ENCODE measurements around the gene ZNF500. TPM values are rescaled to one million over a fixed set of nuclear protein-coding genes. Genes with fewer than 3 reads are reported as not detected.

Gene ZNF500
- total RNA-seq, 1 donor from 2014 or later: 5.4 TPM

GRCh38 chr16:4718466-4718865, 48.5 kb downstream of the ZNF500 start:
- Histone ChIP-seq H3K4me1 (no peaks in the 10 kb centered on the region), H3K9me3 (replicated peaks) (no peaks in the 10 kb centered on the region), H3K27ac (replicated peaks) (no peak overlapping the region), H3K27me3 (ENCODE audit: low read depth) (no peaks in the 10 kb centered on the region), H3K4me3 (no peak overlapping the region), H3K36me3 (peaks cover 49% of the 10 kb centered on the region)
- DNase-seq: no peak
- TF ChIP-seq CTCF (IDR thresholded peaks at IDR 0.05; ENCODE audit: borderline replicate concordance): no peak
- intact Hi-C loops (cut with micrococcal nuclease): no loop called here

GRCh38 chr16:4714996-4715395, 52.0 kb downstream of the ZNF500 start:
- TF ChIP-seq CTCF (IDR thresholded peaks at IDR 0.05; ENCODE audit: borderline replicate concordance): no peak
- Histone ChIP-seq H3K36me3 (peaks cover 75% of the 10 kb centered on the region), H3K4me3 (no peak overlapping the region), H3K27me3 (ENCODE audit: low read depth) (no peaks in the 10 kb centered on the region), H3K4me1 (no peaks in the 10 kb centered on the region), H3K27ac (replicated peaks) (no peak overlapping the region), H3K9me3 (replicated peaks) (no peaks in the 10 kb centered on the region)
- DNase-seq: no peak
- intact Hi-C loops (cut with micrococcal nuclease): no loop called here

- TF ChIP-seq CTCF (IDR thresholded peaks at IDR 0.05; ENCODE audit: borderline replicate concordance): no peak
- H3K27me3 ChIP-seq (ENCODE audit: low read depth): no peaks in the 10 kb centered on the region
- intact Hi-C loops (cut with micrococcal nuclease): no loop called here
- H3K27ac ChIP-seq (replicated peaks): no peak overlapping the region
- H3K4me3 ChIP-seq: no peak overlapping the region
- no peaks in the 10 kb centered on the region for H3K9me3 ChIP-seq (replicated peaks)
- no peak for DNase-seq
- peaks cover 78% of the 10 kb centered on the region for H3K36me3 ChIP-seq
- H3K4me1 ChIP-seq: no peaks in the 10 kb centered on the region
Measured at GRCh38 chr16:4713663-4714501, 53.1 kb downstream of the ZNF500 start.

GRCh38 chr16:4709481-4709880, 57.5 kb downstream of the ZNF500 start:
- intact Hi-C loops (cut with micrococcal nuclease): no loop called here
- H3K9me3 ChIP-seq (replicated peaks): no peaks in the 10 kb centered on the region
- no peak overlapping the region for H3K27ac ChIP-seq (replicated peaks)
- DNase-seq: no peak
- TF ChIP-seq CTCF (IDR thresholded peaks at IDR 0.05; ENCODE audit: borderline replicate concordance): no peak
- no peaks in the 10 kb centered on the region for H3K4me1 ChIP-seq
- H3K27me3 ChIP-seq (ENCODE audit: low read depth): no peaks in the 10 kb centered on the region
- H3K4me3 ChIP-seq: no peak overlapping the region
- peaks cover 83% of the 10 kb centered on the region for H3K36me3 ChIP-seq

GRCh38 chr16:4706871-4707270, 60.1 kb downstream of the ZNF500 start:
- no peaks in the 10 kb centered on the region for H3K4me1 ChIP-seq
- no peak overlapping the region for H3K27ac ChIP-seq (replicated peaks)
- no peak overlapping the region for H3K4me3 ChIP-seq
- no peaks in the 10 kb centered on the region for H3K27me3 ChIP-seq (ENCODE audit: low read depth)
- DNase-seq: no peak
- intact Hi-C loops (cut with micrococcal nuclease): no loop called here
- TF ChIP-seq CTCF (IDR thresholded peaks at IDR 0.05; ENCODE audit: borderline replicate concordance): no peak
- peaks cover 71% of the 10 kb centered on the region for H3K36me3 ChIP-seq
- no peaks in the 10 kb centered on the region for H3K9me3 ChIP-seq (replicated peaks)
